Activated CD4-positive, alpha-beta T cell treated with anti-CD3 and anti-CD28 coated beads, Interleukin-2, amount 50 U/mL, for 4 hours (primary cell): ENCODE data around the gene MAPK1.
"Not testable (repeated sequence)": the region's sequence is repeated elsewhere in the genome, so short reads cannot be mapped to it uniquely, and the experiment has no call there.

Experiments used
- DNase-seq, 2 experiments: peaks; one replicate each; pipeline ENCODE4 v3.0.0-alpha.2; 2020

MAPK1 gene

DNA sequence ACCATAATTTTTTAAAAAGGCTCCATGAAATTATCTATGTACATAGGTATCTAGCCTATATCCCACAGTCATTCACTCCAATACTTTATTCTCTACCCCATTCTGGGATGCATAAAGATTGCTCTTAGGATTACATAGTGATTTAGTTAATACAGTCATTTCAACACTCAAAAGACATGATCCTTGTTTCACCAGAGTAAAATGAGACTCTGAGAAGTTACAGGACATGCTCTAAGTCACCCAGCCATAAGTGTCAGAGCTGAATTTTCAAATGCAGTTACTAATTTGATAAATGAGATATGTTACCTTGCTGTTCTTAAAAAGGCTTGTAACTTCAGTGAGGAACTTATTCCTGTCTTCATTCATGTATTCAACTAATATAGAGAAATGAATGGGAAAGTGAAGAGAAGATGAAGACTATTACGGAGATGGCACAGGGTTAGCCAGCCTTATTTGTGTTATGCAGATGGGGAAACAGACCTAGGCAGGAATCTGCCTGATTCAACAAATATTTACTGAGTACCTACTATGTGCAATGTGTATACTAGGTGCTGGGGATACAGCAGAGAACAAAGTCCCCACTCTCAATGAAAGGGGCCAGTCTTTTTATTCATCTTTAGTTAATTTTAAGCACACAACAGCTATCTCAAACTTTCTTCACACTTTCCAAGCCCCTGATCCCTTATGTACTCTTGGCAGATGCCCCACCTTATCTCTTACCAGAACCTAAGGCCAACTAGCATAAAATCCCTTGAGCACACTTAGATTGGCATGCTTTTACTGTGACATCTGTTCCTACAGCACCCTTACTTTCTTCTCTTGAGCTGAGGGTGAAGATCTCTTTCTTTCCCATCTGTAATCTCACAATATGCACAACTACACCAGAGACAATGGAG is 21.6 kb downstream of the MAPK1 start:
- DNase-seq, result no peak

GRCh38 chr22:21842946-21843345 is 24.5 kb downstream of the MAPK1 start:
- DNase-seq, result no peak

DNA sequence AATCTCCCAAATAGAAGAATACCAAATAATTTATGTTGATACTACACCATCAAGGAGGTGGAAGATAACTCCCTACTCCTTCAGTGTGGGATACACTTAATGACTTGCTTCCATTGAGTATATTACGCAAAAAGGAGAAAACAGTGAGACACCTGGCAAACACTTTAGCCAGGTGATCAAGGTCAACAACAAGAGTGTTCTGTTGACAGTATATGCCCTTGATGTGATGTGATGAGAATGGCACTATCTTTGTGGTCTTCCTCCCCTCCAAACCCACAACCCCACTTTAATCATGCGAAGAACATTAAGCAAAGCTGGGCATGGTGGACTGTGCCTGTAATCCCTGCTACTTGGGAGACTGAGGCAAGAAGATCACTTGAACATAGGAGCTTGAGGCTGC is 26.0 kb downstream of the MAPK1 start:
- no peak for DNase-seq

DNA sequence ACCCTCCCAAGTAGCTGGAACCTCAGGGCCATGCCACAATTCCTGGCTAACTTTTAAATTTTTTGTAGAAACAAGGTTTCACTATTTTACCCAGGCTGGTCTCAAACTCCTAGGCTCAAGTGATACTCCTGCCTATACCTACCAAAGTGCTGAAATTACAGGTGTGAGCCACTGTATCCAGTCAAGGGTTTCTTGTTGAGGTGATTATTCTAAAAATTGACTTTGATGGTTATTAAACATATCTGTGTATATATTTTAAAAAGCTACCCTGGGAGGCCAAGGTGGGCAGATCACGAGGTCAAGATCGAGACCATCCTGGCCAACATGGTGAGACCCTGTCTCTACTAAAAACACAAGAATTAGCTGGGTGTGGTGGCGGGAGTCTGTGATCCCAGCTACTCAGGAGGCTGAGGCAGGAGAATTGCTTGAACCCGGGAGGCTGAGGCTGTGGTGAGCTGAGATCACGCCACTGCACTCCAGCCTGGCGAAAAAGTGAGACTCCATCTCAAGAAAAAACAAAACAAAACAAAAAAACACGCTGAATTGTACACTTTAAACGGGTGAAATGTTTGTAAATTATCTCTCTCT is 27.1 kb downstream of the MAPK1 start:
- DNase-seq, result no peak

GRCh38 chr22:21839765-21840140 is 27.7 kb downstream of the MAPK1 start:
- DNase-seq, result no peak

GRCh38 chr22:21839104-21839764 is 28.2 kb downstream of the MAPK1 start:
- not testable (repeated sequence) for DNase-seq

- no peak for DNase-seq
Measured at GRCh38 chr22:21837248-21837979, 30.0 kb downstream of the MAPK1 start.

- DNase-seq, result not testable (repeated sequence)
Measured at GRCh38 chr22:21836486-21836885, 31.0 kb downstream of the MAPK1 start.

- no peak for DNase-seq
Measured at GRCh38 chr22:21835378-21835777, 32.1 kb downstream of the MAPK1 start.

DNA sequence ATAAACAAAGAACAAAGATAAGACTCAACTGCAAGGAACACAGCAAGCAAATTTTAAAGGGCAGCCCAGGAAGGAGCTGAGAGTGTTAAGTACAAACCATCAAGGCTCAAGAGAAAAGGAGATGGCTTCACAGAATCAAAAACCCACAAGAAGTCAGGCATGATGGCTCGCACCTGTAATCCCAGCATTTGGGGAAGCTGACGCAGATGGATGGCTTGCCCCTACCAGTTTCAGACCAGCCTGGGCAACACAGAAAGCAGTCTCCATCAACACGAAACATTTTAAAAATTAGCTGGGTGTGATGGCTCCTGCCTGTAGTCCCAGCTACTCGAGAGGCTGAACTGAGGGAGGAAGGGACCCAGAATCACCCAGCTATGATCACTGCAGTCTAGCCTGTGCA is 32.6 kb downstream of the MAPK1 start:
- no peak for DNase-seq

DNA sequence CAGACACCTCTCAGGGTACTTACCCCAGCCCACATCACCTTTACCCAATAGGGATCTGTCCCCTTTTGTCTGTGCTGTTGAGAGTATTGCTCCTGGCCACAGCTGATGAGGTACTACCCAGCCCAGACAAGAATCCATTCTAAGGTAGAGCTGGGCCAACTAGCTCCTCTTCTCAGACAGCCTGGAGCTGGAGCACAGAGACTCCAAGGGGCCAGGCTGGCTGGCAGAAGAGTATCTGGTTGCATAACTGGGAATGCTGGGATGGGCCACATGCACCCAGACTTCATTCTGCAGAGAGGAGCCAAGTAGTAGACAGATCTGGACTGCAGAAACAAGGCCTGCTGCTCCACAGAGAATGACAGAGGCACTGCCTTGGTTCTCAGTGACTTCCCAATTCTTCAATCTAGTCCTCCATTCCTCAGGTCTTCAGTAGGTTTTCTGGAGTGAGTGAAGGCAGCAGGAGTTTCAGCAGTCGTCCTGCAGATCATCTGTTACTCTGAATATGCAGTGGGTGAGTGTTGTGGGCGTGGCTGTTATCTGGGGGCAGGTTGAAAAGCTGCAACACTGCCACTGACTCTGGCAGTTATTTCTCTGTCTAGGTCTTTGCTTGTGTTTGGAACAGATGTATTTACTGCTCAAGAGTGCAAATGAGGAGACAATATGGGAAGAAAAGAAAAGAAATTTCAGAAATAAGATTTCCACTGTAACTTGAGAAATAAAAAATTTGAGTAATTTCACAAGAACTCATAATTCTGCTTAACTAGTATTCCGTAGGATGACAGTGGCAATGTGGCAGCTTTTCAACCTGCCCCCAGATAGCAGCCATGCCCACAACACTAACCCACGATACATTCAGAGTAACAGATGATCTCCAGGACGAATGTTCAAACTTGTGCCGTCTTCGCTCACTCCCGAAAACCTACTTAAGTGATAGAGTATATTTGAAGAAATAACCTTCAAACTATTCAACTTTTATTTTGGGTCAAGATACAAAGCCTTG is 34.9 kb downstream of the MAPK1 start:
- no peak for DNase-seq

- no peak for DNase-seq
Measured at GRCh38 chr22:21829523-21829922, 37.9 kb downstream of the MAPK1 start.

GRCh38 chr22:21828268-21828638 is 39.2 kb downstream of the MAPK1 start:
- DNase-seq, result no peak

DNA sequence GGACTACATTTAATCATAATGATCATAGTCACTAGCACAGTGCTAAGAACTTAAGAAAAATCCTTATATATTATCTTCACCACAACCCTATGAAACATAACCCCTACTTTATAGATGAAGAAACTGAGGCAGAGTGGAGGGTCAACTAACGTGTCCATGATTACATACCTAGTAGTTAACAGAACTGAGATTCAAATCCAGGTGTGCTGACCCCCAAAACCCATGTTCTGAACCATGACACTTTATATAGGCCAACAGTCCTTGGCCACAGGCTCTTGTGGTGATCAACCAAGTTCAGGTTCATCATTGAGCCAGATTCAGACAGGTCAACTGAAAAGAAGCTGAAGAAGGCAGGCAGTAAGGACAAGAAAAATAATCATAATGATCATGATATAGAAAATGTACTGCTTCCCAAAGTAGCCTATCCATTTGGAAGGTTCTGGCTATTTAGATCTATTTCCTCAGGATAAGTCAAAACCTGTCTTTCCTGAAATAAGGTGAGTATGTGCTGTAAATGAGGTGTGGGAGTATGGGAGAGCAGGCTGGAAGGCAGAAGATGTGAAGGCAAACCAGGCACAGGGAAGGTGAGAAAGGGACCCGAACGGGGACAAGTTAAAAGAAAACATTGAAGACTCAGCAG is 39.7 kb downstream of the MAPK1 start:
- DNase-seq, result no peak

GRCh38 chr22:21826204-21826603 is 41.2 kb downstream of the MAPK1 start:
- no peak for DNase-seq

GRCh38 chr22:21824962-21825361 is 42.5 kb downstream of the MAPK1 start:
- not testable (repeated sequence) for DNase-seq

DNA sequence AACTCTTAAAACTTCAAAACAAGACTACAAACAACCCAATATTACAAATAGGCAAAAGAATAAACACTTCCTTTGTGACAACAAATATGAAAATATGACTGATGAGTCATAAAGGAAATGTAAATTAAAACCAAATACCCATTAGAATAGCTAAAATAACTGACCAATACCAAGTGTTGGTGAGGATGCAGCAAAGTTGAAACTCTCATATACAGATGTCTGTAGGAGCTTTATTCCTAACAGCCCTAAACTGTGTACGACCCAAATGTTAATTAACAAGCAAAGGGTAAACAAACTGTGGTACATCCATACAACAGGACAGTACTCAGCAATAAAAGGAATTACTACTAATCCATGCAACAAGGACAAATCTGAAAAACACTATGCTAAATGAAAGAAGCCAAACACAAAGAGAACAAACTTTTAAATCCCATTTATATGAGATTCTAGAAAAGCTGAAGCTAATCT is 43.0 kb downstream of the MAPK1 start:
- no peak for DNase-seq

GRCh38 chr22:21823740-21824444 is 43.6 kb downstream of the MAPK1 start:
- DNase-seq, result no peak

DNA sequence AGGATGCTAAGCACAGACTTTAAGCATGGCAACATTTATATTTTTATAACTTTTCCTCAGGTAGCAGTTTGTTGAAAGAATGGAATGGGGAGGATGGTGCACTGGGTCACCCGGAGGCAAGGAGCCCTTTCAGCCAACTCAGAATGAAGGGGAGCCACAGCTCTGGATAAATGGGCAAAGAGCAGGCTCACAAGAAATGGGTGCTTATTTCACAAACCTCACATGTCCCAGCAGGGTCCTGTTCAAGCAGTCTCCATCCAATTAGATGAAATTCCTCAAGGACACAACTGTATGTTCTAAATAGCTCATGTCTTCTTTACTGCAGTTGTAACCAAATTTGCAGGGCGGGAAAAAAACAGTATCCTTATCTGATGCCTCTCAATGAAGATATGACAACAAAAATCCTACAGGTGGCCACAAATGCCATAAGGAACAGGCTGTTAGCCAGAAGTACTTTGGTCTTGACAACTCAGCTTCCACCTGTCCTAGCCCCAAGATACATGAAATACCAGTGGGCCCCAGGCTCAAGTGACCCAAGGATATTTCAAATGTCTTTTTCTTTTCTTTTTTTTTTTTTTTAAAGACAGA is 48.2 kb downstream of the MAPK1 start:
- no peak for DNase-seq

- DNase-seq, result no peak
Measured at GRCh38 chr22:21818487-21819182, 48.8 kb downstream of the MAPK1 start.
